Activated B cell treated with CpG ODN at 0.5 μM for 24 hours (primary cell): ENCODE results near the gene IL17RE. TPM values are rescaled to one million over a fixed set of nuclear protein-coding genes. Genes with fewer than 3 reads are reported as not detected.

Source experiments
- ATAC-seq: fragments of 200-7000 bp; cut with Tn5 transposase; one replicate; pipeline ENCODE4 v1.10.0; 2021; ENCODE audit warnings: low read depth, mild to moderate bottlenecking, moderate library complexity
- CTCF ChIA-PET: fragments of 350-600 bp; sonication (Branson Sonifier 250); formaldehyde crosslinking; loops from one replicate; lab custom pipeline; 2021; ENCODE audit warnings: antibody characterized with exemption; lab: Charles Lee
- POLR2A ChIA-PET: fragments of 350-600 bp; sonication (Branson Sonifier 250); formaldehyde crosslinking; loops from one replicate; lab custom pipeline; 2021; ENCODE audit warnings: antibody characterized with exemption; lab: Charles Lee
- DNase-seq: peaks from one replicate; pipeline ENCODE4 v3.0.0; 2022
- H3K27ac Mint-ChIP-seq: one replicate; pipeline ENCODE4 v1.8.0; 2020; ENCODE audit warnings: mixed read lengths
- H3K27me3 Mint-ChIP-seq: one replicate; pipeline ENCODE4 v1.8.0; 2021; ENCODE audit warnings: mixed read lengths
- H3K36me3 Mint-ChIP-seq: one replicate; pipeline ENCODE4 v1.8.0; 2021; ENCODE audit warnings: low read depth, mixed read lengths
- H3K4me1 Mint-ChIP-seq: one replicate; pipeline ENCODE4 v1.8.0; 2021; ENCODE audit warnings: mixed read lengths
- H3K4me3 Mint-ChIP-seq: one replicate; pipeline ENCODE4 v1.8.0; 2020; ENCODE audit warnings: mild to moderate bottlenecking, mixed read lengths
- H3K9me3 Mint-ChIP-seq: one replicate; pipeline ENCODE4 v1.8.0; 2020; ENCODE audit warnings: mixed read lengths
- intact Hi-C: fragments of 100-400 bp; cut with micrococcal nuclease; formaldehyde crosslinking; loops from one replicate; pipeline ENCODE4 v1.15.1; 2024
- total RNA-seq: library from RNA; stranded (reverse); gene quantifications from 2 replicates; pipeline ENCODE4 v1.2.3, GENCODE V29; 2022
- TF ChIP-seq, protein P1 (sequence below): fragments of 200-600 bp; IDR thresholded peaks from one replicate; pipeline ENCODE4 v1.8.0; 2022; ENCODE audit warnings: antibody characterized with exemption, mild to moderate bottlenecking

Gene IL17RE
- total RNA-seq, 1 donor from 2014 or later: 0.82 TPM

DNA sequence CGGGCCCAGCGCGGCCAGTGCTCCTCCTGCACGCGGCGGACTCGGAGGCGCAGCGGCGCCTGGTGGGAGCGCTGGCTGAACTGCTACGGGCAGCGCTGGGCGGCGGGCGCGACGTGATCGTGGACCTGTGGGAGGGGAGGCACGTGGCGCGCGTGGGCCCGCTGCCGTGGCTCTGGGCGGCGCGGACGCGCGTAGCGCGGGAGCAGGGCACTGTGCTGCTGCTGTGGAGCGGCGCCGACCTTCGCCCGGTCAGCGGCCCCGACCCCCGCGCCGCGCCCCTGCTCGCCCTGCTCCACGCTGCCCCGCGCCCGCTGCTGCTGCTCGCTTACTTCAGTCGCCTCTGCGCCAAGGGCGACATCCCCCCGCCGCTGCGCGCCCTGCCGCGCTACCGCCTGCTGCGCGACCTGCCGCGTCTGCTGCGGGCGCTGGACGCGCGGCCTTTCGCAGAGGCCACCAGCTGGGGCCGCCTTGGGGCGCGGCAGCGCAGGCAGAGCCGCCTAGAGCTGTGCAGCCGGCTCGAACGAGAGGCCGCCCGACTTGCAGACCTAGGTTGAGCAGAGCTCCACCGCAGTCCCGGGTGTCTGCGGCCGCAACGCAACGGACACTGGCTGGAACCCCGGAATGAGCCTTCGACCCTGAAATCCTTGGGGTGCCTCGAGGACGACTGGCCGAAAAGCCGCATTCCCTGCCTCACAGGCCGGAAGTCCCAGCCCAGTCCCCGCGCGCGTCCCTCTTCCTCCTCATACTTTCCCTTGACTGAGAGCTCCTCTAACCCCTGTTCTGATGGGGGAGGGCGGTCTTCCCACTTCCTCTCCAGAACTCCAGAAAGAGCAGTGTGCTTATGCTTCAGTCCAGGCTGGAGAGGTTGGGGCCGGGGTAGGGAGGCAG, 12.8 kb downstream of the IL17RE start:
- ChIA-PET CTCF (no interaction called here), POLR2A (interaction anchor here (2.1 to 2.3 kb wide), 2 partner anchors 17 to 25 kb away, joined by 11 to 13 read pairs; partner anchors contain the start of genes CRELD1 and JAGN1)
- no peaks in the 10 kb centered on the region for H3K9me3 Mint-ChIP-seq
- H3K27ac Mint-ChIP-seq: no peak overlapping the region
- TF ChIP-seq, protein P1, sequence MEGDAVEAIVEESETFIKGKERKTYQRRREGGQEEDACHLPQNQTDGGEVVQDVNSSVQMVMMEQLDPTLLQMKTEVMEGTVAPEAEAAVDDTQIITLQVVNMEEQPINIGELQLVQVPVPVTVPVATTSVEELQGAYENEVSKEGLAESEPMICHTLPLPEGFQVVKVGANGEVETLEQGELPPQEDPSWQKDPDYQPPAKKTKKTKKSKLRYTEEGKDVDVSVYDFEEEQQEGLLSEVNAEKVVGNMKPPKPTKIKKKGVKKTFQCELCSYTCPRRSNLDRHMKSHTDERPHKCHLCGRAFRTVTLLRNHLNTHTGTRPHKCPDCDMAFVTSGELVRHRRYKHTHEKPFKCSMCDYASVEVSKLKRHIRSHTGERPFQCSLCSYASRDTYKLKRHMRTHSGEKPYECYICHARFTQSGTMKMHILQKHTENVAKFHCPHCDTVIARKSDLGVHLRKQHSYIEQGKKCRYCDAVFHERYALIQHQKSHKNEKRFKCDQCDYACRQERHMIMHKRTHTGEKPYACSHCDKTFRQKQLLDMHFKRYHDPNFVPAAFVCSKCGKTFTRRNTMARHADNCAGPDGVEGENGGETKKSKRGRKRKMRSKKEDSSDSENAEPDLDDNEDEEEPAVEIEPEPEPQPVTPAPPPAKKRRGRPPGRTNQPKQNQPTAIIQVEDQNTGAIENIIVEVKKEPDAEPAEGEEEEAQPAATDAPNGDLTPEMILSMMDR: no peak
- DNase-seq (peak; percentile 22), ATAC-seq (peak; percentile 61)
- H3K4me1 Mint-ChIP-seq: peaks cover 17% of the 10 kb centered on the region
- H3K36me3 Mint-ChIP-seq: no peaks in the 10 kb centered on the region
- H3K4me3 Mint-ChIP-seq: peak overlapping the region; percentile 78
- H3K27me3 Mint-ChIP-seq: peaks cover 10% of the 10 kb centered on the region
- intact Hi-C loops: loop anchor here (1.0 to 2.0 kb wide), 2 partner anchors 17 to 25 kb away; partner anchors contain the start of genes CRELD1 and JAGN1

DNA sequence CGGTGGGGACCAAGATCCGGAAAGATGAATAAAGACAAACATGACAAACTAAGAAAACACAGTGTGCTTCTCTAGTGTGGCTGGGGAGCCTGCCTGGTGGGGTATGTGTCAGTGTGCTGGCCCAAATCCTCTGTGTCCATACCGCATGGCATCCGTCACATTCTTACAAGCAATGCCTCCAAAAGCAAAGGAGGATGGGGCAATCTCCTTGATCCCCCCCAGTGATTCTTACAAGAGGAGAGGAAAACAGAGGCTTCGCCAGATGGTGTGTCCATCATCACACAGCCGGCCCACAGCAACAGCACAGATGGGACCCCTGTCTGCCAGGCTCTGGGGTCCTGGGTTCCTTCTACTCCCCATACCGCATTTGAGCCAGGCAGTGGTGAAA, 13.7 kb downstream of the IL17RE start:
- peaks cover 17% of the 10 kb centered on the region for H3K4me1 Mint-ChIP-seq
- intact Hi-C loops: loop anchor here (2.0 kb wide), 1 partner anchor 16 kb away; the partner anchor contains the start of gene CRELD1
- CTCF ChIA-PET: no interaction called here
- H3K4me3 Mint-ChIP-seq: peak overlapping the region; percentile 64
- H3K27me3 Mint-ChIP-seq: peaks cover 7% of the 10 kb centered on the region
- H3K9me3 Mint-ChIP-seq: no peaks in the 10 kb centered on the region
- no peak overlapping the region for H3K27ac Mint-ChIP-seq
- no peaks in the 10 kb centered on the region for H3K36me3 Mint-ChIP-seq
- DNase-seq (no peak), ATAC-seq (no peak)
- TF ChIP-seq, protein P1: no peak
- POLR2A ChIA-PET: interaction anchor here (2.1 to 2.3 kb wide), 2 partner anchors 16 to 26 kb away, joined by 11 to 13 read pairs; partner anchors contain the start of genes CRELD1 and JAGN1

DNA sequence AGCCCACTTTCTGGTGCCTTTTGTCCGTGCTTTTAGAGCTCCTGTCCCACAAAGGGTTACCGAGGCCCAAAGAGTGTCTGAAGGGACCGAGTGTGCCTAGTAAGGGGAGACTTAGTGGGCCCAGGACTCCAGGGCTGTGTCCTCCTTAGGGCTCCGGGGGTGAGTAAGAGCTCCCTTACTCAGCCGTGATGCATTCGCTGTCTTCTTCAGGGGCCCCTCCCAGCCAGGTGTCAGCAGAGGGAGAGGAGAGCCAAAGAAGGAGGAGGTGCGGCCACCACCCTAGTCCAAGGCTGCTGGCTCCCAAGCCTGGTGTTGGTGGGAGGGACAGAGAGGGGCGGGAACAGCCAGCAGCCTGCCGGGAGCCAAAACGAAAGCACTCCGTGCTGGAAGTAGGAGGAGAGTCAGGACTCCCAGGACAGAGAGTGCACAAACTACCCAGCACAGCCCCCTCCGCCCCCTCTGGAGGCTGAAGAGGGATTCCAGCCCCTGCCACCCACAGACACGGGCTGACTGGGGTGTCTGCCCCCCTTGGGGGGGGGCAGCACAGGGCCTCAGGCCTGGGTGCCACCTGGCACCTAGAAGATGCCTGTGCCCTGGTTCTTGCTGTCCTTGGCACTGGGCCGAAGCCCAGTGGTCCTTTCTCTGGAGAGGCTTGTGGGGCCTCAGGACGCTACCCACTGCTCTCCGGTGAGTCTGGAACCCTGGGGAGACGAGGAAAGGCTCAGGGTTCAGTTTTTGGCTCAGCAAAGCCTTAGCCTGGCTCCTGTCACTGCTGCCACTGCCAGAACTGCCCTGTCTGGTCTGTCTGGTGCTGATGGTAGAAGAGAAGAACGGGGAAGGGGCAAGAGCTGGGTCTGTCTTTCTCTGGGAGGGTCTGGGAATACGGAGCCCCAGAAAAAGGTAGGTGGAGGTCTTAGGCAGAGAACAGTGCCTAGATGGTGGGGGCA, 14.4 kb downstream of the IL17RE start, which contains the start of gene IL17RC:
Gene IL17RC, plus strand, starts transcription at position 365 of the 947 bp plus-strand sequence. Its CDS starts 218 bp downstream, at position 583.
- Mint-ChIP-seq H3K27ac (no peak within 1 kb of the TSS), H3K36me3 (no peaks in the 10 kb centered on the region), H3K4me1 (peaks cover 17% of the 10 kb centered on the region), H3K27me3 (peaks cover 7% of the 10 kb centered on the region), H3K4me3 (peak within 1 kb of the TSS; percentile 78), H3K9me3 (no peaks in the 10 kb centered on the region)
- TF ChIP-seq, protein P1: no peak
- ATAC-seq (peak; percentile 61), DNase-seq (no peak)
- ChIA-PET CTCF (no interaction called here), POLR2A (interaction anchor here (2.1 to 2.3 kb wide), 2 partner anchors 15 to 26 kb away, joined by 11 to 13 read pairs; partner anchors contain the start of genes CRELD1 and JAGN1)
- intact Hi-C loops: loop anchor here (2.0 kb wide), 1 partner anchor 16 kb away; the partner anchor contains the start of gene CRELD1

DNA sequence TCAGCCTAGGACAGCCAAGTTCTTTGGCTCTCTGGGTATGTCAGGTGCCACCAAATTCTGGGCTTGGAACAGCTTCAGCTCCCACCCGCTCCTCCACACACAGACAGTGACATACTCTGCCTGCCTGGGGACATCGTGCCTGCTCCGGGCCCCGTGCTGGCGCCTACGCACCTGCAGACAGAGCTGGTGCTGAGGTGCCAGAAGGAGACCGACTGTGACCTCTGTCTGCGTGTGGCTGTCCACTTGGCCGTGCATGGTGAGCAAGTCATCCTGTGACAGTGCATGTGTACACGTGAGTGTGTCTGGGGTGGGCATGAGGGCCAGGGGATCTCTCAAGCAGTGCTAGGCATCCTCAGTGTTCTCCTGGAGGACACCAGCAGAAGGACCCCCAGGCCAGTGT, 15.2 kb downstream of the IL17RE start:
- ChIA-PET POLR2A (interaction anchor here (1.0 kb wide), 1 partner anchor 15 kb away, joined by 3 read pairs; the partner anchor contains the start of gene CRELD1), CTCF (no interaction called here)
- intact Hi-C loops: loop anchor here (2.0 kb wide), 1 partner anchor 15 kb away; the partner anchor contains the start of gene CRELD1
- Mint-ChIP-seq H3K4me3 (no peak overlapping the region), H3K27me3 (peaks cover 7% of the 10 kb centered on the region), H3K4me1 (peaks cover 17% of the 10 kb centered on the region), H3K27ac (no peak overlapping the region), H3K9me3 (no peaks in the 10 kb centered on the region), H3K36me3 (no peaks in the 10 kb centered on the region)
- ATAC-seq: no peak
- DNase-seq: no peak
- TF ChIP-seq, protein P1: no peak
